Endodermal cell (in vitro differentiated cells): Measurements from ENCODE around the gene PRKCB. TPM values are rescaled to one million over a fixed set of nuclear protein-coding genes. Genes with fewer than 3 reads are reported as not detected.

Source experiments
- DNase-seq: peaks from one replicate; pipeline ENCODE4 v3.0.0-alpha.2; 2017
- H3K27ac ChIP-seq: 2 replicates; pipeline ENCODE4 v1.5.1; 2013; ENCODE audit warnings: mild to moderate bottlenecking, low read depth, low read length, moderate library complexity
- H3K27me3 ChIP-seq: 2 replicates; pipeline ENCODE4 v1.6.1; 2013; ENCODE audit warnings: mild to moderate bottlenecking, low read length, moderate library complexity; ENCODE audit not compliant: insufficient read depth, control insufficient read depth, poor library complexity, severe bottlenecking
- H3K36me3 ChIP-seq: 2 replicates; pipeline ENCODE4 v1.7.0; 2013; ENCODE audit warnings: mild to moderate bottlenecking, low read length, moderate library complexity; ENCODE audit not compliant: control insufficient read depth, insufficient read depth
- H3K4me1 ChIP-seq: one replicate; pipeline ENCODE4 v1.7.0; 2013; ENCODE audit warnings: low read length; ENCODE audit not compliant: control insufficient read depth, insufficient read depth
- H3K4me3 ChIP-seq: 2 replicates; pipeline ENCODE4 v1.5.1; 2013; ENCODE audit warnings: mild to moderate bottlenecking, low read length, moderate library complexity
- H3K9ac ChIP-seq: 2 replicates; pipeline ENCODE4 v1.6.1; 2013; ENCODE audit warnings: mild to moderate bottlenecking, low read length, moderate library complexity; ENCODE audit not compliant: poor library complexity, severe bottlenecking; ENCODE audit errors: extremely low read depth
- H3K9me3 ChIP-seq: 2 replicates; pipeline ENCODE4 v1.6.1; 2013; ENCODE audit warnings: mild to moderate bottlenecking, low read length, moderate library complexity; ENCODE audit not compliant: control insufficient read depth
- H3K27ac Mint-ChIP-seq: 2 replicates; pipeline ENCODE4 v1.8.0; 2020; ENCODE audit warnings: mixed read lengths
- H3K27me3 Mint-ChIP-seq: 2 replicates; pipeline ENCODE4 v1.8.0; 2021; ENCODE audit warnings: mild to moderate bottlenecking, mixed read lengths; ENCODE audit not compliant: insufficient read depth
- H3K36me3 Mint-ChIP-seq: 2 replicates; pipeline ENCODE4 v1.8.0; 2020; ENCODE audit warnings: low read depth, mixed read lengths
- H3K4me1 Mint-ChIP-seq: 2 replicates; pipeline ENCODE4 v1.8.0; 2020; ENCODE audit warnings: mixed read lengths
- H3K4me3 Mint-ChIP-seq: 2 replicates; pipeline ENCODE4 v1.8.0; 2020; ENCODE audit warnings: mild to moderate bottlenecking, moderate library complexity, mixed read lengths
- H3K9me3 Mint-ChIP-seq: 2 replicates; pipeline ENCODE4 v1.8.0; 2020; ENCODE audit warnings: mild to moderate bottlenecking, mixed read lengths
- CTCF ChIP-seq: fragments of 200-600 bp; sonication (generic); conservative IDR thresholded peaks from 2 replicates; pipeline ENCODE4 v1.5.0; 2021; ENCODE audit warnings: antibody characterized with exemption, mild to moderate bottlenecking
- WGBS, 2 experiments: methylation state at CpG; one replicate each; pipeline versions ENCODE4 v1.1.5 to v1.1.7; 2013; ENCODE audit warnings: missing lambda C conversion rate in 2 of 2, mixed read lengths in 1 of 2; ENCODE audit not compliant: insufficient coverage in 1 of 2, insufficient read length in 1 of 2; 5-methylcytosine and 5-hydroxymethylcytosine counted together
- total RNA-seq, 2 donors: library from RNA; stranded (reverse); fragmentation: NEBNext Ultra II Directional in 1 of 2; extraction: Animal tissue kit (Norgen Biotek cat#: 25700) in 1 of 2; gene quantifications; 2 replicates in 1 of 2; 3 replicates in 1 of 2; pipeline ENCODE4 v1.2.1, GENCODE V29; 2021

The PRKCB gene
- total RNA-seq, 2 donors from 2014 or later, result 0.38 to 1.1 TPM

GRCh38 chr16:23922406-23922805, 86.6 kb downstream of the PRKCB start:
- no peaks in the 10 kb centered on the region for H3K9me3 Mint-ChIP-seq

GRCh38 chr16:23924128-23924527, 88.3 kb downstream of the PRKCB start:
- 91 to 92% methylated on average over 3 to 8 of the region's 8 CpGs for WGBS, 2 experiments
- H3K4me3 Mint-ChIP-seq, result no peak overlapping the region
- Histone ChIP-seq H3K4me1 (no peaks in the 10 kb centered on the region), H3K4me3 (no peak overlapping the region), H3K9ac (no peak overlapping the region), H3K9me3 (no peaks in the 10 kb centered on the region), H3K27me3 (no peaks in the 10 kb centered on the region), H3K27ac (no peak overlapping the region), H3K36me3 (no peaks in the 10 kb centered on the region)
- peaks cover 7% of the 10 kb centered on the region for H3K27me3 Mint-ChIP-seq
- no peak for TF ChIP-seq CTCF
- no peaks in the 10 kb centered on the region for H3K36me3 Mint-ChIP-seq
- no peak for DNase-seq
- H3K27ac Mint-ChIP-seq, result no peak overlapping the region
- no peaks in the 10 kb centered on the region for H3K4me1 Mint-ChIP-seq
- no peaks in the 10 kb centered on the region for H3K9me3 Mint-ChIP-seq

More at GRCh38 chr16:23922406-23922805, 86.6 kb downstream of the PRKCB start:
- Histone ChIP-seq H3K4me1 (no peaks in the 10 kb centered on the region), H3K36me3 (no peaks in the 10 kb centered on the region), H3K9ac (no peak overlapping the region), H3K27me3 (no peaks in the 10 kb centered on the region), H3K27ac (no peak overlapping the region), H3K4me3 (no peak overlapping the region), H3K9me3 (no peaks in the 10 kb centered on the region)
- no peaks in the 10 kb centered on the region for H3K4me1 Mint-ChIP-seq
- no peak overlapping the region for H3K4me3 Mint-ChIP-seq
- no peak for TF ChIP-seq CTCF
- peaks cover 8% of the 10 kb centered on the region for H3K27me3 Mint-ChIP-seq
- no peak for DNase-seq
- H3K27ac Mint-ChIP-seq, result no peak overlapping the region
- no peaks in the 10 kb centered on the region for H3K36me3 Mint-ChIP-seq

- H3K9ac ChIP-seq, result no peak overlapping the region
- Mint-ChIP-seq H3K27me3 (peaks cover 16% of the 10 kb centered on the region), H3K27ac (no peak overlapping the region), H3K9me3 (no peaks in the 10 kb centered on the region), H3K36me3 (no peaks in the 10 kb centered on the region), H3K4me3 (no peak overlapping the region), H3K4me1 (no peaks in the 10 kb centered on the region)
- TF ChIP-seq CTCF, result no peak
- no peak overlapping the region for H3K4me3 ChIP-seq
- H3K9me3 ChIP-seq, result no peaks in the 10 kb centered on the region
- no peaks in the 10 kb centered on the region for H3K4me1 ChIP-seq
- H3K27me3 ChIP-seq, result no peaks in the 10 kb centered on the region
- WGBS, 2 experiments, result 51 to 52% methylated on average over 4 of the region's 4 CpGs
- no peak overlapping the region for H3K27ac ChIP-seq
- H3K36me3 ChIP-seq, result no peaks in the 10 kb centered on the region
- DNase-seq, result no peak
These were observed 92.0 kb downstream of the PRKCB start for GRCh38 chr16:23927796-23928195.
